ENCODE measurements around the gene MAGEB1.

Gene MAGEB1

DNA sequence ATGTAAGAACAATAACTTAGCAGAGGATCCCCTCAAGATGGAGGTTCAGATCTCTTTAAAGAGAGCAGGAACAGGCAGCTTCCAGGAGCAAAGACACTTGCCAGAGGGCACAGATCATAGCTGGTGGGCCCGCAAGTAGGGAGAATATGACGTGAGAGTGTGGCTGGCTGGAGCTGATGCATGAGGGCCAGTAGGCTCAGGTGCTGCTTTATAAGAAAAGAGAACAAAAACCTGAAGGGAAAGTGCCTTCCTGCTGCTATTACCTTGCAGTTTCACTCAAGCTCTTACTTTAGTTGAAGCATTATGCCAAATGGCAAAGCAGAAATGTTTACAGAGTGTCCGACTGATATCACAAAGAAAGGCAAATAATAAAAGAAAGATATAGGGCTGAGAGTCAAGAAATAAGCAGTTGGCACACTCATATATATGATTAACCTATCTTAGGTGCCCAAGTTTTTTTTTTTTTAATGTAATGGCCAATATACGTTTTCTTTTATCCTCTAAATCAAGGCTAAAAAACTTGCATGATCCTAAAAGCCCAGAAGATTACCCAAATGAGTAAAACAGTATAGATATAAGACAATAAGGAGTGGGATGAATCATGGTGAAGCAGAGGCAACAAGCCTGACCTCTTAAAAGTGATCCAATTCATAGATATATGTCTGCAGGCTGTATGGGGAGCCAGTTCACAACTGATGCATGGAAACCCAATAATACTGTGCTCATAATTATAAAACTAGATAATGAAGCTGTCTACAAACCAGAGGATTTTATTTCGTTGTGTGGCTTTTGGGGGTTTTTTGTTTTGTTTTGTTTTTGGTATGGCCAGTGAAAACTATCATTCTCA lies 49.7 kb downstream of the MAGEB1 start:
- no peak for DNase-seq (ENCODE audit: low read depth in 2 of 2)

DNA sequence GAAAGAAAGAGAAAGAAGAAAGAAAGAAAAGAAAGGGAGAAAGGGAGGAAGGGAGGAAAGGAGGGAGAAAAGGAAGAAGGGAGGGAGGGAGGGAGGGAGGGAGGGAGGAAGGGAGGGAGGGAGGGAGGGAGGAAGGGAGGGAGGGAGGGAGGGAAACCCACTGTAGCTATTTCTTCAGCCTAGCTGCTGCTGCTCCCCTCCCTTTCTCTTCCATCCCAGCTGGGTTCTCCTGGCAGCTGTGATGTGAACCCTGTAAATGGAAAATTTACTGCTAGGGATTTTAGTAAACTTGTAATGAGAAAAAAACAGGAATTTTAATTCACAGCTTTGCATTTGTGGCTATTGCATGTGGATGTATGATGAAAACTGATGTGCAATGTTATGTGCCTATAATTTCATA lies 54.3 kb downstream of the MAGEB1 start:
- DNase-seq (ENCODE audit: low read depth in 2 of 2), result no peak
